Femur (tissue), 1 donor: ENCODE measurements around the gene WFDC9.
"Not testable (repeated sequence)": the region's sequence is repeated elsewhere in the genome, so short reads cannot be mapped to it uniquely, and the experiment has no call there.

ENCODE experiments used
- DNase-seq: peaks from one replicate; pipeline ENCODE4 v3.0.0-alpha.2; 2017

Gene WFDC9

DNA sequence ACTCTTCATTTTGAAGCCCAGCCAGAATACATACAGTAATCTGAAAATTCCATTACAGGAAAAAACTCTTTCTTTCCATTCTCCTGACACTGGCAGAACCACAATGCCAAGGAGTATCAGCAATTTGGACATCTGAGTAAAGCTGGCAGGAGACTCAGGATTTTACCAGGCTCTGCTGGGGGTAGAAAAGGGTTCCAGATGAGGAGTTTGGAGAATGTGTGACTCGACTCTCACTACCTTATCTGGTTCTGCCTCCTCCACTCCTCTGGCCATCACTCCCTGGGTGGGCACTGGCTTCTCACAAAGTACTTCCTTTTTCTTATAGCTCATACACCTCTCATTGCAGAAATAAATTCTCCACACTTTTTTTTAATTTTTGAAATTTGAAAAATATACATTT is 41.4 kb downstream of the WFDC9 start:
- DNase-seq: no peak

DNA sequence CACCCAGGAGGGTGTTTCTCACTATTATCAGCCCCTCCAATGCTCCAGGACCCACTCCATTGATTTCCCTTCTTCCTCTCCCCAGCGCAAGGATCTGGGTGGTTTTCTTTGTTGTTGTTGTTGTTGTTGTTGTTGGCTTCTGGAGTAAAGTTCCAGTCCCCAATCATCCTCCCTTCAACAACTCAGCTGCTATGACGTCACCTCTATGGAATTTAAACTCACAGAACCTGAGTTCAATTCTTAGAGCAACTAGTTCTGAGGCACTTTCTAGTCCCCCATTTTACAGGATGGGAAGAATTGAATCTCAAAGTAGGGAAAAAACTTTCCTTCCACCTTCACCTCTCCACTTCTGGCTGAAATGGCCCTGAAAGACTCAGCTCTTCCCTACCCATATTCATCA is 42.3 kb downstream of the WFDC9 start:
- no peak for DNase-seq

DNA sequence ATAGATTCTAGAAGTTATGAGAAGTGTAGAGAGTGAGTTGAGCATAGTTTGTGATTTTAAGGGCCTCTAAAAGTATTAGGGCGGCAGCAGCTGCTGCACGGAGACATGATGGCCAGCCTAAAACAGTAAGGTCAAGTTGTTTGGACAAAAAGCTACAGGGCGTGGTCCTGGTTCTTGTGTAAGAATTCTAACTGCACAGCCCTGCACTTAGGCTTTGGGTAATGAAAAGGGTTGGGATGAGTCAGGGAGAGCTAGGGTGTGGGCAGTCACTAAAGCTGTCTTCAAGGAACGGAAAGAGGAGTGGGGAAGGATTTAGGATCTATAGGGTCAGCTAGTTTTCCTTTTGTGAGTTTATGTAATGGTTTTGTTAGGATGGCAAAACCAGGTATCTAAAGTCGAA is 45.1 kb downstream of the WFDC9 start:
- not testable (repeated sequence) for DNase-seq

DNA sequence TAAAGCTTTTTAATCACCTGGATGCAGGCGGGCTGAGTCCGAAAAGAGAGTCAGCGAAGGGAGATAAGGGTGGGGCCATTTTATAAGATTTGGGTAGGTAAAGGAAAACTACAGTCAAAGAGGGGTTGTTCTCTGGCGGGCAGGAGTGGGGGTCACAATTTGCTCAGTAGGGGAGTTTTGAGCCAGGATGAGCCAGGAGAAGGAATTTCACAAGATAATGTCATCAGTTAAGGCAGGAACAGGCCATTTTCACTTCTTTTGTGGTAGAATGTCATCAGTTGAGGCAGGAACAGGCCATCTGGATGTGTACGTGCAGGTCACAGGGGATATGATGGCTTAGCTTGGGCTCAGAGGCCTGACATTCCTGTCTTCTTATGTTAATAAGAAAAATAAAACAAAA is 46.8 kb downstream of the WFDC9 start:
- not testable (repeated sequence) for DNase-seq

DNA sequence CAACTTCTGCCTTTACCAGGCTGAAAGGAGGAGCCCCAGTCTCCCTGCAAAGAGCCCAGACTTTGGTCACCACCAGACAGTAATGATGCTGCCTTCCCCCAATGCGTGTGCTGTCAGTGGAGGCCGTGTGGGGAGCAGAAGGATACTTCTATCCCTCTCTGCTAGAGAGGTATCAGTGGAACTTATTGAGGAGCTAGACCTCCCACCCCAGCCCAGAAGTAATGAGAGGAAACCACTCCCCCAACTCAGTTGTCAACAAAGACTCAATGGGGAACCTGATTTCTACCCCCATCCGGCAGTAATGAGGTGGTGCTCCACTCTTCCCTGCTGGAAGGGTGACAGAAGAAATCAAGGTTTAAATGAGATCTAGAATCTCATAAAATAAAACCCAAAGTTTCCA is 47.6 kb downstream of the WFDC9 start:
- no peak for DNase-seq

DNA sequence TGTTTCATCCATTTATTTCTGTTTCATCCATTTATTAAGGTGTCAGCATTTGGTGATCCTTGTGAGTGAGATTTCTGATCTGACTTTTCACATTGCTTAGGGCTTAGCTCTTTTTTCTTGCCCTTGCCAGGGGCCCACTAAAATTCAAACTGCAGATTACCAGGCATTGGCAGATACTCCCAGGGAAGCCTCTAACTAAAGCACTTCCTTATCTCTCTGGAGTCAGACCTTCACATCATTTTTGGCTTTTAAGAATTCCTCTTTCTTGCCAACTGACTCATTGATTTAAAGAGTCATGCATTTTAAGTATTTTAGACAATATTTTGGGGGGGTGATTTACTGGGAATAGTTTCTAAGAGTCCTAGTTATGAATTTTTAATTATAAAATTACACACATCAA is 49.4 kb downstream of the WFDC9 start:
- DNase-seq: no peak

DNA sequence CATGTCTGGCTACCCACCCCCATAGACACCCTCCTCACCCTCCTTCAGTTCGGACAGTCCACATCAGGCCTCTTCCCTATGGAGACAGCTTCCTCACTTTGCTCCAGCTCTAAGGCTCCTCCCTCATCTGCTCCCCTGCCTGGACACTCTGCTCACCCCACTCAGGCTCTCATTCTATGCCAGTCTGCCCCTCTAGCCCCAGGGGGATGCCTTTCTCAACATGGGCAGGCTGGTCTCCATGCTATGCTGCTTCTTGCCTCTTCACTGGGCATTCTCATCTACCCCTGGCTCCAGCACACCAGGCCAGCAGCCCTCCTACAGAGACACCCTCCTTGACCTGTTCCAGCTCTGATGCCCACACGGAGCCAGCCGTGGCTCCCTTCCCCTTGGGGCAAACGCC is 51.9 kb downstream of the WFDC9 start, which contains the start of gene WFDC8:
Gene WFDC8 (minus strand): TSS at position 101 of the 400 bp plus-strand sequence. CDS start 37 bp downstream, at position 64.
- DNase-seq: no peak

DNA sequence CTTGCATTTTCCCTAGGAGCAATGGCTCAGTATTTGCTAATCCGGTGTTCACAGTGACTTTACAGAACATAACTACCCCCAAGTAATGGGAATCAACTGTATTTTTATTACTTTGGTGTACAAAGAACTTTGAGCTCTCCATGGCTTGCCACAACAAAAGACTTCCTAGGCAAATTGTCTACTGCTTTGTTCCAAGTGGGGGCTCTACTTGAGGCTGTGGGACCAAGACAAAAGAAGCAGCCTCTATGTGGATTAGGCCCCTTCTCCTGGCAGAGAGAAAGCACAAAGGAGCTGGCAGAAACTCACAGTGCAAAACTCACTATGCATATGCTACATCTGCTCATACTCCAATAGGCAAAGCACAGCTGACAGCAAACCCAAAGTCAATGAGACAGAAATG is 52.9 kb downstream of the WFDC9 start:
- DNase-seq: no peak

DNA sequence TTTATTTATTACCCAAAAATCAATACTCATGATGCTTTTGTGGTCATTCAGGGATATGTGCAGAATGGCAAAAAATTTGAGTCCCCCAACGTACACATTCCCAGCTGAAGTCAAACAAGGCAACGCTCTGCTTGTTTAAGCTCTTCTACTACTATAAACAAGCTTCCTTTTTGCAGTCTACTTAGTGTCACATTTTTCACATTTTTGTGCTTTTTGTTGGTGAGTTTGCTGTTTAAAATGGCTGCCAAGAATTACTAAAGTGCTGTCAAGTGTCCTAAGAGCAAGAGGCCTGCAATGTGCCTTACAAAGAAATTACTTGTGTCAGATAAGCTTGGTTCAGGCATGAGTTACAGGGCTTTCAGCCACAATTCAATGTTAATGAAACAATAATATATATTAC is 54.1 kb downstream of the WFDC9 start:
- no peak for DNase-seq

DNA sequence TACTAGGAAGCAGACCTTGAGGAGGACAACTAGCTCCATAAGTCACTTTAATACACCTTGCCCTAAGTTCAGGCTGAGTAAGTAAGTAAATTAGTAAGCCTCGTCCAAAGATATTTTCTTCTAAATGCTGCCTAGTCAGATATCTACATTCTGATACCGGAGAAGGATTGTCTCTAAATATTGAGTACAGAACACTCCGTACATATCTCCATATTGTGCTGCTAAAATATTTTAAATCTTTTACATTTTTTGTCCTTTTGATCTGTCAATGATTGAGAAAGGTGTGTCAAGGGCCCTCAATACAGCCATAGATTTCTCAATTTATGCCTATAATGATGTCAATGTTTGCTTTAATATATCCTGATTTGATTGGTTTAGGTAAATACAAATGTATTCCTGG is 55.2 kb downstream of the WFDC9 start:
- no peak for DNase-seq

DNA sequence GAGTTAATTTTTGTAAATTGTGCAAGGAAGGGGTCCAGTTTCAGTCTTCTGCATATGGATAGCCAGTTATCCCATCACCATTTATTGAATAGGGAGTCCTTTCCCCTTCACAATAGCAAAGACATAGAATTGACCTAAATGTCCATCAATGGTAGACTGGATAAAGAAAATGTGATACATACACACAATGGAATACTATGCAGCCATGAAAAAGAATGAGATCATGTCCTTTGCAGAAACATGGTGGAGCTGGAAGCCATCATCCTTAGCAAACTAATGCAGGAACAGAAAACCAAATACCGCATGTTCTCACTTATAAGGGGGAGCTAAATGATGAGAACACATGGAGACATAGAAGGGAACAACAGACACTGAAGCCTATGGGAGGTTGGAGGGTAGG is 61.4 kb downstream of the WFDC9 start:
- DNase-seq: not testable (repeated sequence)

DNA sequence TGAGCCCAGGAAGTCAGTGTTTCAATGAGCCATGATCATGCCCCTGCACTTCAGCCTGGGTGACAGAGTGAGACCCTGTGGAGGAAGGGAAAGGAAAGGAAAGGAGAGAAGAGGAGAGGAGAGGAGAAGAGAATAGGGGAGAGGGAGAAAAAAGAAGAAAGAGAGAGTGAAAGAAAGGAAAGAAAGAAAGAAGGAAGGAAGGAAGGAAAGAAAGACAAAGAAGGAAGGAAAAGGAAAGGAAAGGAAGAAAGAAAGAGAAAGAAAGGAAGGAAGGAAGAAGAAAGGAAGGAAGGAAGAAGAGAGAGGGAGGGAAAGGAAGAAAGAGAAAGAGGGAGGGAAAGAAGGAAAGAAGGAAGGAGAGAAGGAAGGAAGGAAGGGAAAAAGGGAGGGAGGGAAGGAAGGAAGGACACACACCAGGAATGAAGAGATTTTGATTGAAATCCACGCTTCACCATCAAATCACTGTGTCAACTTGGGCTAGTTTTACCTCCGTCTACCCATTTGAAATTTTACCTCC is 66.3 kb downstream of the WFDC9 start:
- no peak for DNase-seq
